HEK293 (cell line): Measurements from ENCODE around the gene LSM5.

Experiments used
- CTCF ChIA-PET: fragments of 350-600 bp; formaldehyde crosslinking; extraction: SDS; loops from one replicate; lab custom pipeline; 2021; ENCODE audit warnings: antibody characterized with exemption; lab: Yijun Ruan, JAX
- POLR2A ChIA-PET: fragments of 300-600 bp; formaldehyde crosslinking; extraction: SDS; loops from one replicate; lab custom pipeline; 2020; ENCODE audit warnings: antibody characterized with exemption, inconsistent platforms; lab: Yijun Ruan, JAX
- H3K27ac ChIP-seq: fragments of 200-500 bp; sonication (Bioruptor generic); 2 replicates; pipeline ENCODE4 v1.5.1; 2014; ENCODE audit warnings: low read depth, low read length, control low read depth, inconsistent platforms; ENCODE audit errors: extremely low read depth
- H3K36me3 ChIP-seq, 2 experiments: fragments of 200-500 bp in 1 of 2; sonication (Bioruptor generic) in 1 of 2; 1 replicate in 1 of 2; 2 replicates in 1 of 2; pipeline ENCODE4 v1.5.1; 2014 to 2017; ENCODE audit warnings: inconsistent platforms in 2 of 2, low read length in 2 of 2; ENCODE audit not compliant: control insufficient read depth in 2 of 2, insufficient read depth in 1 of 2
- H3K4me1 ChIP-seq: fragments of 200-500 bp; sonication (Bioruptor generic); 2 replicates; pipeline ENCODE4 v1.5.1; 2014; ENCODE audit warnings: mild to moderate bottlenecking, low read length, inconsistent platforms; ENCODE audit not compliant: control insufficient read depth, insufficient read depth
- H3K4me3 ChIP-seq: 2 replicates; pipeline ENCODE4 v1.5.1; 2011; ENCODE audit warnings: low read depth, mild to moderate bottlenecking, control low read depth, low read length, moderate library complexity
- H3K9me3 ChIP-seq: fragments of 200-500 bp; sonication (Bioruptor generic); 2 replicates; pipeline ENCODE4 v1.5.1; 2014; ENCODE audit warnings: low read depth, low read length, inconsistent platforms; ENCODE audit not compliant: control insufficient read depth, insufficient read depth
- ATF2 ChIP-seq: fragments of 450-650 bp; formaldehyde crosslinking; IDR thresholded peaks from 2 replicates; pipeline ENCODE4 v1.5.1; 2016; ENCODE audit warnings: missing biosample characterization, missing genetic modification characterization, low read depth
- EGR2 ChIP-seq: fragments of 450-650 bp; formaldehyde crosslinking; IDR thresholded peaks from 2 replicates; pipeline ENCODE4 v1.5.1; 2016; ENCODE audit warnings: low read depth, missing biosample characterization, missing genetic modification characterization
- GLIS1 ChIP-seq: fragments of 450-650 bp; formaldehyde crosslinking; IDR thresholded peaks from 2 replicates; pipeline ENCODE4 v1.5.1; 2016; ENCODE audit warnings: missing biosample characterization, missing genetic modification characterization
- GLIS2 ChIP-seq: fragments of 450-650 bp; formaldehyde crosslinking; IDR thresholded peaks from 2 replicates; pipeline ENCODE4 v1.5.1; 2016; ENCODE audit warnings: missing biosample characterization, missing genetic modification characterization
- KLF1 ChIP-seq: fragments of 450-650 bp; formaldehyde crosslinking; IDR thresholded peaks from 2 replicates; pipeline ENCODE4 v1.5.1; 2016; ENCODE audit warnings: missing biosample characterization, missing genetic modification characterization
- PRDM1 ChIP-seq: fragments of 450-650 bp; formaldehyde crosslinking; IDR thresholded peaks from 2 replicates; pipeline ENCODE4; 2016; ENCODE audit warnings: missing biosample characterization, missing genetic modification characterization
- PRDM10 ChIP-seq: fragments of 450-650 bp; formaldehyde crosslinking; IDR thresholded peaks from 2 replicates; pipeline ENCODE4 v1.5.1; 2016; ENCODE audit warnings: missing biosample characterization, missing genetic modification characterization
- SCRT1 ChIP-seq: fragments of 450-650 bp; formaldehyde crosslinking; IDR thresholded peaks from 2 replicates; pipeline ENCODE4 v1.5.1; 2016; ENCODE audit warnings: missing biosample characterization, missing genetic modification characterization, borderline replicate concordance
- ZNF112 ChIP-seq: fragments of 450-650 bp; formaldehyde crosslinking; IDR thresholded peaks from 2 replicates; pipeline ENCODE4 v1.5.0; 2017; ENCODE audit warnings: missing biosample characterization, missing genetic modification characterization
- ZNF335 ChIP-seq: fragments of 450-650 bp; formaldehyde crosslinking; conservative IDR thresholded peaks from 2 replicates; pipeline ENCODE4 v1.5.1; 2016; ENCODE audit warnings: missing biosample characterization, missing genetic modification characterization
- ZNF341 ChIP-seq: fragments of 450-650 bp; formaldehyde crosslinking; IDR thresholded peaks from 2 replicates; pipeline ENCODE4; 2016; ENCODE audit warnings: low read depth, missing biosample characterization, missing genetic modification characterization
- ZNF518A ChIP-seq: fragments of 450-650 bp; formaldehyde crosslinking; conservative IDR thresholded peaks from 2 replicates; pipeline ENCODE4 v1.5.1; 2016; ENCODE audit warnings: low read depth, missing biosample characterization, missing genetic modification characterization
- ZNF596 ChIP-seq: fragments of 450-650 bp; IDR thresholded peaks from 2 replicates; pipeline ENCODE4 v1.5.0; 2018; ENCODE audit warnings: missing biosample characterization, mild to moderate bottlenecking, missing genetic modification characterization, moderate library complexity
- TF ChIP-seq, protein P1 (sequence below): fragments of 450-650 bp; formaldehyde crosslinking; IDR thresholded peaks from 2 replicates; pipeline ENCODE4 v1.5.1; 2016; ENCODE audit warnings: missing biosample characterization, missing genetic modification characterization
- TF ChIP-seq, protein P2 (sequence below): fragments of 450-650 bp; formaldehyde crosslinking; IDR thresholded peaks from 2 replicates; pipeline ENCODE4 v1.5.1; 2016; ENCODE audit warnings: missing biosample characterization, missing genetic modification characterization
- TF ChIP-seq, protein P3 (sequence below): fragments of 450-650 bp; formaldehyde crosslinking; IDR thresholded peaks from 2 replicates; pipeline ENCODE4 v1.5.1; 2016; ENCODE audit warnings: missing biosample characterization, missing genetic modification characterization

LSM5 gene

GRCh38 chr7:32496052-32496813 lies 6.1 kb upstream of the LSM5 start (continued):
- TF ChIP-seq GLIS2, result no peak
- no peak for TF ChIP-seq KLF1 (tag by site-specific recombination)
- TF ChIP-seq, protein P1, sequence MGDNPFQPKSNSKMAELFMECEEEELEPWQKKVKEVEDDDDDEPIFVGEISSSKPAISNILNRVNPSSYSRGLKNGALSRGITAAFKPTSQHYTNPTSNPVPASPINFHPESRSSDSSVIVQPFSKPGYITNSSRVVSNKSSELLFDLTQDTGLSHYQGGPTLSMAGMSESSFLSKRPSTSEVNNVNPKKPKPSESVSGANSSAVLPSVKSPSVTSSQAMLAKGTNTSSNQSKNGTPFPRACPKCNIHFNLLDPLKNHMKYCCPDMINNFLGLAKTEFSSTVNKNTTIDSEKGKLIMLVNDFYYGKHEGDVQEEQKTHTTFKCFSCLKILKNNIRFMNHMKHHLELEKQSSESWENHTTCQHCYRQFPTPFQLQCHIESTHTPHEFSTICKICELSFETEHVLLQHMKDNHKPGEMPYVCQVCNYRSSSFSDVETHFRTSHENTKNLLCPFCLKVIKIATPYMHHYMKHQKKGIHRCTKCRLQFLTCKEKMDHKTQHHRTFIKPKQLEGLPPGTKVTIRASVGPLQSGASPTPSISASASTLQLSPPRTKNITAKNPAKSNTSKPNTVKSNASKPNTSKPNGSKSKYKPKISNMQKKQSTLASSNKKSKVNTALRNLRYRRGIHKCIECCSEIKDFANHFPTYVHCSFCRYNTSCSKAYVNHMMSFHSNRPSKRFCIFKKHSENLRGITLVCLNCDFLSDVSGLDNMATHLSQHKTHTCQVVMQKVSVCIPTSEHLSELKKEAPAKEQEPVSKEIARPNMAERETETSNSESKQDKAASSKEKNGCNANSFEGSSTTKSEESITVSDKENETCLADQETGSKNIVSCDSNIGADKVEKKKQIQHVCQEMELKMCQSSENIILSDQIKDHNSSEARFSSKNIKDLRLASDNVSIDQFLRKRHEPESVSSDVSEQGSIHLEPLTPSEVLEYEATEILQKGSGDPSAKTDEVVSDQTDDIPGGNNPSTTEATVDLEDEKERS (tag by site-specific recombination), result no peak
- no peak for TF ChIP-seq ZNF518A
- no peak for TF ChIP-seq PRDM1 (tag by site-specific recombination)
- peak; percentile 74 for TF ChIP-seq ATF2 (tag by site-specific recombination)
- TF ChIP-seq ZNF341, result no peak
- TF ChIP-seq ZNF335 (tag by site-specific recombination), result 0 out of 2 replicates have a peak, but pooled peaks have one; percentile 43
- no peak for TF ChIP-seq ZNF596 (tag by site-specific recombination)

DNA sequence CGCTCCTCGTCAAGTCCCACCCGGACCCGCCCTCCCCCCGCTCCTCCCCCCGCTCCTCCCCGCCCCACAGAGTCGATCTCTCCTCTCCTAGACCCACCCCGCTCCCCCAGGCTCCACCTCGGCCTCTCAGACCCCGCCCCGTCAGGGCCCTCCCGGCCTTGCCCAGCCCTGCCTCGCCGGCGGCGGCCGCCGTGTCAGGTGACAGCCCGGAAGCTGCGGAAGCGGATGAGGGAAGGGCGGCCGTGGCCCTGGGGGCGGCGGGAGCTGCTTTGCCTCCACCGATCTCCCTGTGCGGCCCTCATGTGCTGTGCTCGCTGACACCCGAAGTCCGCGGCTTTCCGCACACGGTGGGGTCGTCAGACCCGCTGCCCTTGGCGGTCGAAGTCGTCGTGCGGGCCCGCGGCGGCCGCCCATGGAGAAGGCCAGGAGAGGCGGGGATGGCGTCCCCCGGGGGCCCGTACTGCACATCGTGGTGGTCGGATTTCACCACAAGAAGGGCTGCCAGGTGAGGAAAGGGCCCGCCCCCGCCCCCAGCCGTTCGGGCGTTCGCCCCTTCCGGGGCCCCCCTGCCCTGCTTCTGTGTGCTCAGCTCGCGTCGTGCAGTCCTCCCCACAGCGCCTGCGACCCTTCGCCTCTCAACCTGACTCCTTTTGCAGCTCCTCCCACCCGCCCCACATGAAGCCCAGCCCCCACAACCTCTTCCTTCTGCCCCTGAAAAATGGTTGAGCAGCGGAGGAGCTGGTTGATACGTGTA lies 5.3 kb upstream of the LSM5 start, which contains the start of gene AVL9:
AVL9 (plus strand) TSS at position 192 of the 754 bp plus-strand sequence; CDS start at position 413, 221 bp downstream.
- no peaks in the 10 kb centered on the region for H3K9me3 ChIP-seq
- CTCF ChIA-PET, result no interaction called here
- peak within 1 kb of the TSS; percentile 97 for H3K27ac ChIP-seq
- POLR2A ChIA-PET, result interaction anchor here (0.6 to 1.7 kb wide), 13 partner anchors 9 to 1427 kb away, joined by 3 to 12 read pairs (median 4); partner anchors contain the start of gene NT5C3A
- peak within 1 kb of the TSS; percentile 94 for H3K4me3 ChIP-seq
- no peaks in the 10 kb centered on the region; the same call in 1 of the 2 replicates for H3K4me1 ChIP-seq
- H3K36me3 ChIP-seq, result no peaks in the 10 kb centered on the region
- TF ChIP-seq PRDM10 (tag by site-specific recombination) (peak; percentile 64), SCRT1 (tag by site-specific recombination) (no peak), EGR2 (tag by site-specific recombination) (peak; percentile 50), ZNF112 (tag by site-specific recombination) (no peak), GLIS1 (tag by site-specific recombination) (peak; percentile 95)
- TF ChIP-seq, protein P2, sequence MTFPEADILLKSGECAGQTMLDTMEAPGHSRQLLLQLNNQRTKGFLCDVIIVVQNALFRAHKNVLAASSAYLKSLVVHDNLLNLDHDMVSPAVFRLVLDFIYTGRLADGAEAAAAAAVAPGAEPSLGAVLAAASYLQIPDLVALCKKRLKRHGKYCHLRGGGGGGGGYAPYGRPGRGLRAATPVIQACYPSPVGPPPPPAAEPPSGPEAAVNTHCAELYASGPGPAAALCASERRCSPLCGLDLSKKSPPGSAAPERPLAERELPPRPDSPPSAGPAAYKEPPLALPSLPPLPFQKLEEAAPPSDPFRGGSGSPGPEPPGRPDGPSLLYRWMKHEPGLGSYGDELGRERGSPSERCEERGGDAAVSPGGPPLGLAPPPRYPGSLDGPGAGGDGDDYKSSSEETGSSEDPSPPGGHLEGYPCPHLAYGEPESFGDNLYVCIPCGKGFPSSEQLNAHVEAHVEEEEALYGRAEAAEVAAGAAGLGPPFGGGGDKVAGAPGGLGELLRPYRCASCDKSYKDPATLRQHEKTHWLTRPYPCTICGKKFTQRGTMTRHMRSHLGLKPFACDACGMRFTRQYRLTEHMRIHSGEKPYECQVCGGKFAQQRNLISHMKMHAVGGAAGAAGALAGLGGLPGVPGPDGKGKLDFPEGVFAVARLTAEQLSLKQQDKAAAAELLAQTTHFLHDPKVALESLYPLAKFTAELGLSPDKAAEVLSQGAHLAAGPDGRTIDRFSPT (tag by site-specific recombination), result no peak
- TF ChIP-seq, protein P3, sequence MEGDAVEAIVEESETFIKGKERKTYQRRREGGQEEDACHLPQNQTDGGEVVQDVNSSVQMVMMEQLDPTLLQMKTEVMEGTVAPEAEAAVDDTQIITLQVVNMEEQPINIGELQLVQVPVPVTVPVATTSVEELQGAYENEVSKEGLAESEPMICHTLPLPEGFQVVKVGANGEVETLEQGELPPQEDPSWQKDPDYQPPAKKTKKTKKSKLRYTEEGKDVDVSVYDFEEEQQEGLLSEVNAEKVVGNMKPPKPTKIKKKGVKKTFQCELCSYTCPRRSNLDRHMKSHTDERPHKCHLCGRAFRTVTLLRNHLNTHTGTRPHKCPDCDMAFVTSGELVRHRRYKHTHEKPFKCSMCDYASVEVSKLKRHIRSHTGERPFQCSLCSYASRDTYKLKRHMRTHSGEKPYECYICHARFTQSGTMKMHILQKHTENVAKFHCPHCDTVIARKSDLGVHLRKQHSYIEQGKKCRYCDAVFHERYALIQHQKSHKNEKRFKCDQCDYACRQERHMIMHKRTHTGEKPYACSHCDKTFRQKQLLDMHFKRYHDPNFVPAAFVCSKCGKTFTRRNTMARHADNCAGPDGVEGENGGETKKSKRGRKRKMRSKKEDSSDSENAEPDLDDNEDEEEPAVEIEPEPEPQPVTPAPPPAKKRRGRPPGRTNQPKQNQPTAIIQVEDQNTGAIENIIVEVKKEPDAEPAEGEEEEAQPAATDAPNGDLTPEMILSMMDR, result peak; percentile 16; the same call in 1 of the 2 replicates
